Measurements from ENCODE around the gene HEBP2.

The HEBP2 gene

GRCh38 chr6:138442663-138443062 lies 38.6 kb downstream of the HEBP2 start:
- TF ChIP-seq, protein P1, sequence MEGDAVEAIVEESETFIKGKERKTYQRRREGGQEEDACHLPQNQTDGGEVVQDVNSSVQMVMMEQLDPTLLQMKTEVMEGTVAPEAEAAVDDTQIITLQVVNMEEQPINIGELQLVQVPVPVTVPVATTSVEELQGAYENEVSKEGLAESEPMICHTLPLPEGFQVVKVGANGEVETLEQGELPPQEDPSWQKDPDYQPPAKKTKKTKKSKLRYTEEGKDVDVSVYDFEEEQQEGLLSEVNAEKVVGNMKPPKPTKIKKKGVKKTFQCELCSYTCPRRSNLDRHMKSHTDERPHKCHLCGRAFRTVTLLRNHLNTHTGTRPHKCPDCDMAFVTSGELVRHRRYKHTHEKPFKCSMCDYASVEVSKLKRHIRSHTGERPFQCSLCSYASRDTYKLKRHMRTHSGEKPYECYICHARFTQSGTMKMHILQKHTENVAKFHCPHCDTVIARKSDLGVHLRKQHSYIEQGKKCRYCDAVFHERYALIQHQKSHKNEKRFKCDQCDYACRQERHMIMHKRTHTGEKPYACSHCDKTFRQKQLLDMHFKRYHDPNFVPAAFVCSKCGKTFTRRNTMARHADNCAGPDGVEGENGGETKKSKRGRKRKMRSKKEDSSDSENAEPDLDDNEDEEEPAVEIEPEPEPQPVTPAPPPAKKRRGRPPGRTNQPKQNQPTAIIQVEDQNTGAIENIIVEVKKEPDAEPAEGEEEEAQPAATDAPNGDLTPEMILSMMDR (IDR thresholded peaks at IDR 0.05; ENCODE audit: extremely low read depth, missing control alignments), result no peak
- no peak for DNase-seq (ENCODE audit: low spot score)

DNA sequence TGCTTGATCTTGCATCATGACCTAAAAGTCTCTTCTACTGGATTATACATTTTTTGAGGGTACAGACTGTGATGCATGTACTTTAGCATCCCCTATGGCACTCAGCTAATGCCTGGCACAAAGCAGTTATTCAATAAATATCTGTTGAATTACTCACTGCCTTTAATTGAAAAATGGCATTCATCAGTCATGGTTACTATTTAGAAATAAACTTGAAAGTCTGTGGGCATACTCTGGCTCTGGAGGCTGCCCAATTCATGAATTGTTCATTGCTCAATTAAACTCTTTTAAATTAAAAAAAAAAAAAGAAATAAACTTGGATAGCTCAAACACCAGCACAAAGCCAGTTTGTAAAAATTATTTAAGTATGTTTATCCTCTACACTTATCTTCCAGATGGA lies 40.0 kb downstream of the HEBP2 start:
- DNase-seq (ENCODE audit: low spot score), result no peak
- TF ChIP-seq, protein P1 (IDR thresholded peaks at IDR 0.05; ENCODE audit: extremely low read depth, missing control alignments), result no peak

- DNase-seq (ENCODE audit: low spot score), result no peak
- TF ChIP-seq, protein P1 (IDR thresholded peaks at IDR 0.05; ENCODE audit: extremely low read depth, missing control alignments), result no peak
These were observed 42.8 kb downstream of the HEBP2 start for GRCh38 chr6:138446821-138447220.

DNA sequence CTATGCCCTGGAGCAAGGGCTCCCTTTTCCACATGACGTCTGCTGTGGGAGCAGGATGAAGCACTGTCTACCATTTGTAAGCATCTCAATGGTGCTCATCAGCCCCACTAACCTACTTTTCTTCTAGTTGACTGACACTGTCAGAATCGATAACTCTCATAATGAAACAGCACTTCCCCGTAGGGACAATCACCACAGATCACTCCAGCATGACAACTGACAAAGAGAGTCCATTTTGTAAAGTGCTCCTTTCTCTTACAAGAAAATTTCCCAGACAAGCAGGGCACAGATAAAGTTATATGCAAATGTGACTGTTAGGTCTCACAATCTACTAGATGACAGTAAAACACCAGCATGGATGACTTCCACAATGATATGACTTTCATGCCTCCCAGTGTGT lies 46.4 kb downstream of the HEBP2 start:
- no peak for DNase-seq (ENCODE audit: low spot score)
- TF ChIP-seq, protein P1 (IDR thresholded peaks at IDR 0.05; ENCODE audit: extremely low read depth, missing control alignments), result no peak

- TF ChIP-seq, protein P1 (IDR thresholded peaks at IDR 0.05; ENCODE audit: extremely low read depth, missing control alignments), result no peak
- DNase-seq (ENCODE audit: low spot score), result no peak
These were observed 47.0 kb downstream of the HEBP2 start for GRCh38 chr6:138451043-138451442.

GRCh38 chr6:138454981-138455706 lies 51.1 kb downstream of the HEBP2 start:
- no peak for DNase-seq (ENCODE audit: low spot score)
- TF ChIP-seq, protein P1 (IDR thresholded peaks at IDR 0.05; ENCODE audit: extremely low read depth, missing control alignments), result no peak

- peak; percentile 61 for DNase-seq (ENCODE audit: low spot score)
- TF ChIP-seq, protein P1 (IDR thresholded peaks at IDR 0.05; ENCODE audit: extremely low read depth, missing control alignments), result no peak
These were observed 51.9 kb downstream of the HEBP2 start for GRCh38 chr6:138455746-138456400.

All from GM20000 (cell line).